SH-SY5Y (cell line): Measurements from ENCODE around the gene AGER.

Experiments
- GATA2 ChIP-seq: IDR thresholded peaks from 2 replicates; pipeline ENCODE4 v1.6.1; 2011; ENCODE audit warnings: mild to moderate bottlenecking, low read depth, low read length
- GATA3 ChIP-seq: IDR thresholded peaks from 2 replicates; pipeline ENCODE4 v1.6.1; 2011; ENCODE audit warnings: low read depth, mild to moderate bottlenecking, low read length, moderate library complexity

DNA sequence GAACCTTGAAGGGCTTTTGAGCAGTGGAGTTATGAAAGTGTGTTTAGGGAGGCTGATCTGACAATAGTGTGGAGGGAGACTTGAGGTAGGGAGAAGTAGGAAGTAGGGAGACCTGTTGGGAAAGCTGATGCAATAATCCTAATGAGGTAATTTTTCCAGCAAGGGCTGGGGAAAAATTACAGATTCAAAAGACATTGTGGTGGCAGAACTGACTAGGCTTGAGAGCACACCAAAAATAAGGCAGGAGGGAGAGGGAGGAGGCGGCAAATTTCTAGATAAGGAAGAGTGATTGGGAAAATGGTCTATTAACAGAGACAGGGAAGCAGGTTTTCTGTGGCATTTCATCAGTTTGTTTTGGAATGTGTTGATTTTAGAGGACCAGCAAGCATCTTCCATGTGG lies 37.8 kb downstream of the AGER start:
- TF ChIP-seq GATA3 (no peak), GATA2 (no peak)
